ENCODE data around the gene MAGEB6B. TPM values are rescaled to one million over a fixed set of nuclear protein-coding genes. Genes with fewer than 3 reads are reported as not detected.

MAGEB6B gene
- total RNA-seq (2022; extraction: Qiagen RNA extraction; ENCODE audit: low read depth) = not detected in 5 replicates

GRCh38 chrX:26160301-26160700 lies at the start of gene MAGEB6B:
TSS of gene MAGEB6B (plus strand) at chrX:26160601. CDS start at chrX:26160601, 0 bp downstream.

GRCh38 chrX:26138274-26138673 lies 22.1 kb upstream of the MAGEB6B start, which contains the start of gene MAGEB18:
TSS of gene MAGEB18 (plus strand) at chrX:26138343. CDS start at chrX:26138986, 643 bp downstream.

GRCh38 chrX:26192204-26192603 lies 31.8 kb downstream of the MAGEB6B start, which contains the start of gene MAGEB6:
TSS of gene MAGEB6 (plus strand) at chrX:26192440. CDS start at chrX:26193847, 1,407 bp downstream.

Other genes starting within 250 kb of the MAGEB6B start
- gene MAGEB18, start 22.3 kb upstream of the MAGEB6B start, total RNA-seq (2022; extraction: Qiagen RNA extraction; ENCODE audit: low read depth) = not detected in 5 replicates
- 0.03 to 0.12 TPM (median 0.05 TPM) in 3 of 5 replicates, not detected in the others for gene MAGEB6, start 31.8 kb downstream of the MAGEB6B start, total RNA-seq (2022; extraction: Qiagen RNA extraction; ENCODE audit: low read depth)
- gene MAGEB5, start 55.6 kb downstream of the MAGEB6B start, total RNA-seq (2022; extraction: Qiagen RNA extraction; ENCODE audit: low read depth) = not detected in 5 replicates

Measured in A549 treated with DMSO at 1 μM for 4 hours (cell line).